Activated naive CD8-positive, alpha-beta T cell (primary cell): ENCODE measurements around the gene PARK7.

Experiments used
- H3K27ac Mint-ChIP-seq: one replicate; pipeline ENCODE4 v1.8.0; 2021; ENCODE audit warnings: mixed read lengths
- H3K27me3 Mint-ChIP-seq: one replicate; pipeline ENCODE4 v1.8.0; 2021; ENCODE audit warnings: mixed read lengths
- H3K36me3 Mint-ChIP-seq: one replicate; pipeline ENCODE4 v1.8.0; 2021; ENCODE audit warnings: mixed read lengths
- H3K4me1 Mint-ChIP-seq: one replicate; pipeline ENCODE4 v1.8.0; 2021; ENCODE audit warnings: low read depth, mixed read lengths
- H3K4me3 Mint-ChIP-seq: one replicate; pipeline ENCODE4 v1.8.0; 2021; ENCODE audit warnings: mild to moderate bottlenecking, mixed read lengths
- H3K9me3 Mint-ChIP-seq: one replicate; pipeline ENCODE4 v1.8.0; 2021; ENCODE audit warnings: low read depth, mixed read lengths

PARK7 gene

DNA sequence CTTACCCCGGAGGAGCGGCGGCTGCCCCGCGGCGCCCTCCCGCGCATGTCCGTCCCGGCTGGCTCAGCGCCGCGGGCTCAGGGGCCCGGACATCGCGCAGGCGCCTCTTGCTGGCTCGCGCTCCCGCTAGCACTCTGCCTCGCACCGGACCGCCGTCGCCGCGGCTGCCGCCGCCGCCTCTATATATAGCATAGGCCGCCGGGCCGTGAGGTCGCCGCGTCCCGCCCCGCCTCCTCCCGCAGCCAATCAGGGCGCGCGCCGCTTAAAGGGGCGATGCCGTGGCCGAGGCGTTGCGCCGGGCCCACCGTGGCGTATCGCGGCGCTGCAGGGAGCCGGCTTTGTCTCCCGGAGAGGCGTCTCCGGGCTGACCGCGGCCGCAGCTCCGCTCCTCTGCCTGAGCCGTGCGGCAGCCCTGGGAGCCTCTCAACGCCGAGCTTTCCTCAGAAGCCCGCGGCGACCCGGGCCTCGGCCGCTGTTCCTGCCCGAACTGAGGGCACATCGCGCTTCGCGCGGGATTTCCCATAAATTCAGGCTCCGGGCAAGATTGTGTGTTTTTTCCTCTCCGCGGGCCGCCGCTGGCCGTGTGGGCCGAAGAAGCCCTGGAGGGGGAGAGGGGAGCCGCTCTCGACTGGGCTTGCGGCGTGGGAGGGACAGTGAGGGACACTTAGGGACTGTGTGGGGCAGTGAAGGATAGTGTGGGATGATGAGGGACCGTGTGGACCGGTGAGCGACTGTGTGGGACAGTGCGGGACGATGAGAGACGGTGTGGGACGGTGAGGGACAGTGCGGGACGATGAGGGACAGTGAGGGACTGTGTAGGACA, 64.9 kb downstream of the PARK7 start, which contains the start of gene ERRFI1:
Gene ERRFI1 (minus strand): TSS at position 157 of the 823 bp plus-strand sequence. CDS start 10,690 bp downstream, outside the sequence.
- H3K27ac Mint-ChIP-seq: peak within 1 kb of the TSS; percentile 34
- peaks cover 11% of the 10 kb centered on the region for H3K27me3 Mint-ChIP-seq
- H3K9me3 Mint-ChIP-seq: no peaks in the 10 kb centered on the region
- H3K36me3 Mint-ChIP-seq: no peaks in the 10 kb centered on the region
- peaks cover 10% of the 10 kb centered on the region for H3K4me1 Mint-ChIP-seq
- peak within 1 kb of the TSS; percentile 91 for H3K4me3 Mint-ChIP-seq

DNA sequence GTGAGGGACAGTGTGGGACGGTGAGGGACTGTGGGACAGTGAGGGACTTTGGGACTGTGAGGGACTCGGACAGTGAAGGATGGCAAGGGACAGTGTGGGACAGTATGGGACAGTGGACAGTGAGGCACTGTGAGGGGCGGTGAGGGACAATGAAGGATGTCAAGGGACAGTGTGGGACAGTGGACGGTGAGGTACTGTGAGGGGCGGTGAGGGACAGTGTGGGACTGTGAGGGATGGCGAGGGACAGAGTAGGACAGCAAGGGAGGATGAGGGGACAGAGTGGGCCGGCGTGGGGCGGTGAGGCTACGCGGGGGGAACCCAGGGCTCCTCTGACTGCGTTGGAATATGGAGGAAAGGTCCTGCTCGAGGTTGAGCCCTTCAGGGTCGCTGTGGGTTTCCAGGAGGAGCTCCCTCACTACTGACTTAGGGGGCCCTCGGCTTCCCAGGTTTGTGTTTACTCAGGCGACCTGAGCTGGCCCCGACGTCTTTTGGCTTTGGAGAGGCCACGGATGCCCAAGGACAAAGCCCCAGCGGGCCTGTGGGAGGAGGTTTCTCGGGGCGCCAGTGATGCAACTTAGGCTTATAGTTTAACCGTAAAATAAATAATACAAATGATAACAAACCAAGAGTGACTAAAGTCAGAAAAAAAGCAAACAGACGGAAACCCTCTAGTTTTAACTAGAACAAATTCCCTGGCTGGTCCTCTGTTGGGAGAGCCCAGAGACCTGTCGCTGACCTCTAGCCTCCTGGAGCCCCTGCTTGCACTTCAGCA, 65.7 kb downstream of the PARK7 start:
- H3K4me3 Mint-ChIP-seq: peak overlapping the region; percentile 80
- no peaks in the 10 kb centered on the region for H3K9me3 Mint-ChIP-seq
- peaks cover 10% of the 10 kb centered on the region for H3K4me1 Mint-ChIP-seq
- peaks cover 11% of the 10 kb centered on the region for H3K27me3 Mint-ChIP-seq
- H3K27ac Mint-ChIP-seq: no peak overlapping the region
- no peaks in the 10 kb centered on the region for H3K36me3 Mint-ChIP-seq

DNA sequence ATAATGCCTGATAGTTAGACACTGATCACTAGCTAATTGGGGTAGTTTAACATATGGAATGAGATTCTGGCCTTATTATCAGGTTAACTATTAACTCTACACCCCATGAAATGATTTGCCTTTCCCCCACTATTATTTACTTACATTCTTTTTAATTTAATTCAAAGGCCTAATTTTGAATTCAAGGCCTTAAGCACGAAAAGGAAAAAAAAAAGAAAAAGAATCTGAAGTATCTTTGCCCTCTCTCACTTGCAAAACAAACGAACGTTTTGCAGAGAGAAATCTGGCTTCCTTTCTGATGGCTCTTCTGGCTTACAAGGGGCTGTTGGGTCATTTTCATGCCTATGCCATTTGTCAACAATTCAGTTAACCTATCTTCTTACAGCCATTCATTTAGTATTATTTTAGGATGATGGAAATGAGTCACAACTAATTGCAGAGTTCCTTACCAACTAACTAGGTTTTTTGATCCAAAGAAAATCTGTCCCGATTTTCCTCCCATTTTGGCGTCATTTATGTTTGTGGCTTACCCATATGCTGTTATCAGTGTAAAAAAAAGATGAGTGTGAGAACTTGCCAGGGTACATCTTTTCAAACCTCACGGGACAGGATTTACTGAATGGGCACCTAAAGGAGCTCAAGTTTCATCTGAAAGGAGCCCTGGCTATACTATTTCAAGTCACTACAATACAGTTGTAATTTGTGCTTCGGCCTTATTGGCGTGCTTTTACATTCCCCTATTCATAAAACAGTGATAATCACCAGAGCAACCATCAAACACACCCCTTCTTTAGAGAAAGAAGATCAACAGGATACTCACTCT, 66.4 kb downstream of the PARK7 start:
- H3K9me3 Mint-ChIP-seq: no peaks in the 10 kb centered on the region
- no peaks in the 10 kb centered on the region for H3K36me3 Mint-ChIP-seq
- no peak overlapping the region for H3K27ac Mint-ChIP-seq
- peaks cover 10% of the 10 kb centered on the region for H3K4me1 Mint-ChIP-seq
- H3K4me3 Mint-ChIP-seq: peak overlapping the region; percentile 9
- peaks cover 11% of the 10 kb centered on the region for H3K27me3 Mint-ChIP-seq

DNA sequence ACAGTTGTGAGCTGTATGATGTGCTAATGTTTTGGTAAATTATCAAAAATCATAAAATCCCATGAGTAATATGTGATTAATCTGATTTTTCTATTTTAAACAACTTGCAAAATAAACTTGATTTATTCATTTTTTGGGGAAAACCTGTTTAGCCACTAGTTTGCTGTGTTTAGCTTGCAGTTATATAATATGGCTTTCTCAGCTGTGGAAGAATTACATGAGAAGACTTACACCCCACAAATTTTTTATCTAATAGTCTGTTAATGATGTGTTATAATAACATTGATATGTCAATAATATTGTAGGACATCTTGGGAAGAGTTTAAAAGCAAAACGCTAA, 67.0 kb downstream of the PARK7 start:
- no peaks in the 10 kb centered on the region for H3K9me3 Mint-ChIP-seq
- no peaks in the 10 kb centered on the region for H3K36me3 Mint-ChIP-seq
- no peak overlapping the region for H3K27ac Mint-ChIP-seq
- peaks cover 10% of the 10 kb centered on the region for H3K4me1 Mint-ChIP-seq
- peaks cover 11% of the 10 kb centered on the region for H3K27me3 Mint-ChIP-seq
- H3K4me3 Mint-ChIP-seq: no peak overlapping the region

DNA sequence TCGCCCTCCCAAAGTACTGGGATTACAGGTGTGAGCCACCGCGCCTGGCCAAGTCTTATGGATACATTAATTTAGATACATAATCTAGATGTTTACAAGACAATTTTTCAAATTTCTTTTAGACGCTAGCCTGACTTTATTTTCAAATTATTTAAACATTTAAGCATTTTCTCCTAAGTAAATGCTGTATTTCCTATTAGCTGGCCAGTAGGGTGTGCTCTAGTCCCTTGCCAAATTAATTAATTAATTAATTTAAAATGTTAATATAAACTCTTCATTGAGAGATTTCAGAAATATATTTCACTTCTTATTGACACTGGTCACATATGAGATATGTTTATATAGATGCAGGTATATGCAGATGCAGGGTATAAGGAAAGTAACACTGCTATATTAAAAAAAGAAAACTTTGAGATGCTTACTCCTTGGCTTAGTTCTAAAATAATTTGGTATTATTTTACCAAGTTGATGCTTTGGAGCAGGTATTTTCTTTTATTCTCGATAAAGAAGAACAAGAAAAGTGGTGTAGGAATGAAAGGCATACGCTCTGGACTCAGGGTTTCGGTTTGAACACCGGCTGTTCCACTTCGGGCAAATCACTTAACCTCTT, 69.8 kb downstream of the PARK7 start:
- Mint-ChIP-seq H3K4me1 (peaks cover 4% of the 10 kb centered on the region), H3K4me3 (no peak overlapping the region), H3K27me3 (peaks cover 3% of the 10 kb centered on the region), H3K9me3 (no peaks in the 10 kb centered on the region), H3K27ac (no peak overlapping the region), H3K36me3 (no peaks in the 10 kb centered on the region)

DNA sequence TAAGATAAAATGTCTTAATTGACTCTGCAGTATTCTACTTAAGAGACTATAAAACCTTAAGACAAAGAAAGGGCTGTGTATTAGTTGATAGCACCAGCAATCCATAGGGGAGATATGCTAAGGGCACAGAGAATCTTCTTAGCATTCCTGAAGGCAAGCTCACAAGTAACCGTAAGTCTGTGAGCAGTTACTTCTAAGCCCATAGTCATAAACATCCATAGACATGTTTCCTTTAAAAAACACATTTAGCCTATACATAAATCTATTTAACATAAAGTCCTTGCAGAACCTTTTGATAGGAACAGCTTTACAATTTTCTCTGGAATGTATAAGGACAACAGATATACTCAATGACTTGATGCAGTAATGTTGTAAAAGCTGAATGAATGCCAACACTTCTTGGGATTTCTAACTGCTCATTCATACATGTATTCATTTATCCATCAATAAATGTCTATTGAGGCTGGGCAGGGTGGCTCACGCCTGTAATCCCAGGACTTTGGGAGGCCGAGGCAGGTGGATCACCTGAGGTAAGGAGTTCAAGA, 70.9 kb downstream of the PARK7 start:
- H3K9me3 Mint-ChIP-seq: no peaks in the 10 kb centered on the region
- no peaks in the 10 kb centered on the region for H3K4me1 Mint-ChIP-seq
- no peaks in the 10 kb centered on the region for H3K27me3 Mint-ChIP-seq
- H3K36me3 Mint-ChIP-seq: no peaks in the 10 kb centered on the region
- H3K27ac Mint-ChIP-seq: no peak overlapping the region
- H3K4me3 Mint-ChIP-seq: no peak overlapping the region

DNA sequence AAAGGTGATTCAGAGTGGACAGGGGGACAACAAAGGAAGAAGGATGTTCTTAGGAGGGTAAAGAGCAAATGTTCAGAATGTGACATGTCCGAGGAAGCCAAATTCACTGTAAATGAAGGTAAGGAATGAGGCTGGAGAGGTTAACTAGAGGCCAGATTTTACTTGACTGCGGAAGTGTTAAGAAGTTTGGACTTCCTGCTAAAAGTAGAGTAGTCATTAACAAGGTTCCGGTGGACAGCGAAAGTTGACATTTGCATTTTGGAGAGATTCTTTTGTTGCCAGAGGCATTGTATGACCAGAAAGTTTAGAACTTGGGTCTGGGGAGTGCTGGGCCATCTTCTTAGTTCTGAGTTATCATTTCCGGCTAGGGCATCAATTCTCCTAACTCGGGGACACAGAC, 71.8 kb downstream of the PARK7 start:
- Mint-ChIP-seq H3K9me3 (no peaks in the 10 kb centered on the region), H3K36me3 (no peaks in the 10 kb centered on the region), H3K27ac (no peak overlapping the region), H3K4me1 (no peaks in the 10 kb centered on the region), H3K27me3 (no peaks in the 10 kb centered on the region), H3K4me3 (no peak overlapping the region)
